Measurements from ENCODE around the gene TAX1BP1.
"Not testable (repeated sequence)": the region's sequence is repeated elsewhere in the genome, so short reads cannot be mapped to it uniquely, and the experiment has no call there.

TAX1BP1 gene

DNA sequence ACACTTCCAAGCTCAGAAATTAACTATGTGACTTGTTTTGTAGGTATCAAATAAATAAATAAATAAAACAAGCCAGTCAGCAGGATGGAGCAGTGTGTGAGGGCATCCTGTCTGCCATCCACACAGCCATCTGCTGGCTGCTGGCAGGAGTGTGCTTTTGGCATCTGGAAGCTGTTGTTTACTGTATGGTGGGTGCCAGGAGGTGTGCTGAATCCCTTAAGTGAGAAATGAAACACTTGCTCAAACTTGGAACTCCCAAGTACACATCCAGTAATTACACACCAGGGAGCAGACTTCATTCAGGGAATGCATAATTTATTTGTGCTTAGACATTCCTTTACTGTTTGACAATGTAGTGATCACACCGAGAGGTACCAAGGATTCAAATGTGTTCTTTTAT, 16.9 kb upstream of the TAX1BP1 start:
- no peak for DNase-seq
- H3K27me3 Mint-ChIP-seq, result peaks cover 2% of the 10 kb centered on the region
- no peaks in the 10 kb centered on the region for H3K36me3 Mint-ChIP-seq (ENCODE audit: low read depth)
- no peak overlapping the region for H3K4me3 Mint-ChIP-seq
- no peaks in the 10 kb centered on the region for H3K9me3 Mint-ChIP-seq
- H3K4me1 Mint-ChIP-seq, result no peaks in the 10 kb centered on the region
- ATAC-seq, result no peak
- no peak overlapping the region for H3K27ac Mint-ChIP-seq

DNA sequence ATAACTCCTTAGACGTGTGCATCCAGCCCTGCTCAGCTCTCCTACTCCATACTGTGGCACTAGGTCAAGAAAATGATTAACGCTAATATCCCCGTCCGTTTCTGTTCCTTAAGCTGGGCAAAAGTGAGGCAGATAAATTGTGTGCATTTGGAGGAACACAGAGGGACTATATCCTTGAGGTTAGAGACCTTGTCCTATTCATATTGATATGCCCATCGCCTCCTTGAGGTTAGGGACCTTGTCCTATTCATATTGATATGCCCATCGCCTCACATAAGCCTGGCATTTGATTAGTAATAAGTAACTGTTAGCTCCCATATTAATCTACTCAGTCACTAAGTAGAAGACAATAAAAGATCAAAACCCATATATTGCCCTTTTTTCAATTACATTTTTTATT, 12.9 kb upstream of the TAX1BP1 start:
- no peak overlapping the region for H3K4me3 Mint-ChIP-seq
- H3K4me1 Mint-ChIP-seq, result no peaks in the 10 kb centered on the region
- ATAC-seq (no peak), DNase-seq (no peak)
- no peaks in the 10 kb centered on the region for H3K9me3 Mint-ChIP-seq
- no peak overlapping the region for H3K27ac Mint-ChIP-seq
- no peaks in the 10 kb centered on the region for H3K27me3 Mint-ChIP-seq
- no peaks in the 10 kb centered on the region for H3K36me3 Mint-ChIP-seq (ENCODE audit: low read depth)

DNA sequence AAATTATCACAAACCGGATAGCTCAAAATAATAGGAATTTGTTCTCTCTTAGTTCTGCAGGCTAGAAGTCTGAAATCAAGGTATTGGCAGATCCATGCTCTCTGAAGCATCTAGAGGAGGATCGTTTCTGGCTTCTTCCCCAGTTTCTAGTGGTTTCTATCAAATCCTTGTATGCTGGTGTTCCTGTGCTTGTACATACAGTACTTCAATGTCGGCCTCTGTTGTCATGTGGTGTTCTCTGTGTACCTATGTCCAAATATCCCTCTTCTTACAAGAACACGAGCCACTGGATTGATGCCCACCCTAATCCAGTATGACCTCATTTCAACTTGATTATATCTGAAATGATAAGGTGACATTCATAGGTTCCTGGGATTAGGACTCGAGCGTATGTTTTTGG, 9.8 kb upstream of the TAX1BP1 start:
- Mint-ChIP-seq H3K9me3 (no peaks in the 10 kb centered on the region), H3K27me3 (no peaks in the 10 kb centered on the region), H3K4me3 (no peak overlapping the region), H3K27ac (no peak overlapping the region), H3K36me3 (ENCODE audit: low read depth) (no peaks in the 10 kb centered on the region), H3K4me1 (no peaks in the 10 kb centered on the region)
- no peak for ATAC-seq
- no peak for DNase-seq

DNA sequence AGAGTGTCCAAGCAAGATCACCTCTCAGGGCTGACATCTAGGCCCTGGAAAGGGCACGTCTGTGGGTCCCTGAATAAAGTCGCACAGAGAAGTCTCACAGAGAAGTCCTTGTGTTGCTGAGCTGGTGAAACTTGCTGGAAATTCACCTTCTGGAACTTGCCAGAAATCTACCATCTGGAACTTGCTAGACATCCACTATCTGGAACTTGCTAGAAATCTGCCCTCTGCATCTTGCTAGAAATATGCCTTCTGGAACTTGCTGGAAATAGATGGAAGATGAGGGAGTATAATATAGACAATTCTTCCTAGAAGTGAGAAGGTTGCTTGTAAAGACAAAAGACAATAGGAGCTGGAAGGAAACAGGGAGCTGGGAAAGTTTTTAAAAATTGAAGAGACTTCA, 5.4 kb upstream of the TAX1BP1 start:
- H3K4me3 Mint-ChIP-seq, result no peak overlapping the region
- no peak for DNase-seq
- no peak for ATAC-seq
- H3K4me1 Mint-ChIP-seq, result peaks cover 7% of the 10 kb centered on the region
- H3K9me3 Mint-ChIP-seq, result no peaks in the 10 kb centered on the region
- H3K27ac Mint-ChIP-seq, result no peak overlapping the region
- H3K36me3 Mint-ChIP-seq (ENCODE audit: low read depth), result no peaks in the 10 kb centered on the region
- H3K27me3 Mint-ChIP-seq, result no peaks in the 10 kb centered on the region

DNA sequence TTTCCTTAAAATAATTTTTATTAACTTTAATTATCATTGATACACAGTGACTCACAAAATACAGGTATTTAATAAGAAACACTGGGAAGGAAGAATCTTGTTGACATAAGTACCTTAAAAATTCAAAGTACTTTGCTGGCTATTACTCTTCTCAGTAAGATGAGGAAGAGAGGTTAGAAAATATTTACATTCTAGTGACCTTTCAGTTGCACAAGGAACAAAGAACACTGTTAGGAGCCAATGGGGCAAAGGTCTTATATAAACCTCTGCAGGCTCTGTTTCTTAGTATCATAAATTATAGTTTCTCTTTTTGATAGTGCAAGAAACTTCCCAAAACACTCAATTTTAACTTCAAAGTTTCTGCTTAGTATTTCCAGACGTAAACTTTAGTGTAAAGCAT, 4.8 kb upstream of the TAX1BP1 start:
- no peak overlapping the region for H3K27ac Mint-ChIP-seq
- H3K4me1 Mint-ChIP-seq, result peaks cover 7% of the 10 kb centered on the region
- DNase-seq (no peak), ATAC-seq (no peak)
- no peak overlapping the region for H3K4me3 Mint-ChIP-seq
- no peaks in the 10 kb centered on the region for H3K27me3 Mint-ChIP-seq
- H3K9me3 Mint-ChIP-seq, result no peaks in the 10 kb centered on the region
- H3K36me3 Mint-ChIP-seq (ENCODE audit: low read depth), result no peaks in the 10 kb centered on the region

DNA sequence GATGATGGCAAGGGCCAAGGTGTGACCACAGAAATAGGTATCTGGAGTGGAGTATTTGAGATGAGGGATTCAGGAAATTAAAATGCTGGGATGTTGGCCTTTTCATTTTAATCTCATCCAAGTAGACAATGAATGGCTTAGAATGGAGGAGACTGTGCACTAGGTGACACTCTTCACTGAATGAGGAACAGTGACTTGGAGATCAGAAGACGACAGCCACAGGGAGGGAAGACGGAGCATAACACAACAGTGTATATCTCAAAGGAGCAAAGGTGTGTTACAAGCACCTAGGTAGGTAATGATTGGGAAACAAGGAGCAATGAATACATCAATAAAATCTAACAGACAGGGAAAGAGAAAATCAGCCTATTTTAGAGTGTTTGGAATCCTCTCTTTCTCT, 4.1 kb upstream of the TAX1BP1 start:
- H3K9me3 Mint-ChIP-seq, result no peaks in the 10 kb centered on the region
- no peak for ATAC-seq
- H3K36me3 Mint-ChIP-seq (ENCODE audit: low read depth), result peaks cover 4% of the 10 kb centered on the region
- H3K4me3 Mint-ChIP-seq, result no peak overlapping the region
- peaks cover 9% of the 10 kb centered on the region for H3K4me1 Mint-ChIP-seq
- no peaks in the 10 kb centered on the region for H3K27me3 Mint-ChIP-seq
- no peak overlapping the region for H3K27ac Mint-ChIP-seq
- no peak for DNase-seq

DNA sequence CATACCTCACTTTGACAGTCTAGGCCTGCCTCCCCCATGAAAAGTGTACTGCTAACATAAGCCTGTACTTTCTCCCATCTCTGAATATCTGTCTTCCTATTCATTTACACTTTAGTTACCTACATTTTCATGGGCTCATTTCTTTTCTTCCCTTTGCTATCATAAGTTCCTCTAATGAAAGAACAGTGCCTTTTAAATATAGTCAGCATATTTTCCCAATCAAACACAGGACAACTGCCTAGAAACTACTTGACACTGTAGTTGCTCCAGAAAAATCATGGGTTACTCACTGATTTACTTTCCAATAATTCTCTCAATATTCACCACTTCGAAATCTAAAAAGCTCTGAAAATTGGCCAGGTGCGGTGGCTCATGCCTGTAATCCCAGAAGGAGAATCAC, 2.8 kb upstream of the TAX1BP1 start:
- ATAC-seq (no peak), DNase-seq (no peak)
- no peak overlapping the region for H3K4me3 Mint-ChIP-seq
- no peaks in the 10 kb centered on the region for H3K27me3 Mint-ChIP-seq
- peaks cover 6% of the 10 kb centered on the region for H3K36me3 Mint-ChIP-seq (ENCODE audit: low read depth)
- no peak overlapping the region for H3K27ac Mint-ChIP-seq
- peaks cover 22% of the 10 kb centered on the region for H3K4me1 Mint-ChIP-seq
- no peaks in the 10 kb centered on the region for H3K9me3 Mint-ChIP-seq

DNA sequence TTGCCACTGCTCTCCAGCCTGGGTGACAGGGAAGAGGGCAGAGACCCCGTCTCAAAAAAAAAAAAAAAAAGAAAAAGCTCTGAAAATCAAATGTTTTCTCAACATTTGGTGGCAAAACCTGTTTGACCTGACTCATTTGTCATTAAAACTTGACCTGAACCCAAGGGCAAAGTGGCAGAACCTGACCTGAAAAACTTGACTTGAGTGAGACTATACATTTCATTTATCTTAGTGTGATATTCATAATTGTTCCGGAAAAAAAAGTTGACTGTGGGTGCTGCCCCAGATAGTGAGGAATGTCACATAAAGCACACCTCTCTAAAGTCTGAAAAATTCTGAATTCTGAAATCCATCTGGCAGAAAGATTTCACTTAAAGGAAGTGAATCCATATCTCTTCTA, 2.3 kb upstream of the TAX1BP1 start:
- no peak for ATAC-seq
- no peaks in the 10 kb centered on the region for H3K27me3 Mint-ChIP-seq

DNA sequence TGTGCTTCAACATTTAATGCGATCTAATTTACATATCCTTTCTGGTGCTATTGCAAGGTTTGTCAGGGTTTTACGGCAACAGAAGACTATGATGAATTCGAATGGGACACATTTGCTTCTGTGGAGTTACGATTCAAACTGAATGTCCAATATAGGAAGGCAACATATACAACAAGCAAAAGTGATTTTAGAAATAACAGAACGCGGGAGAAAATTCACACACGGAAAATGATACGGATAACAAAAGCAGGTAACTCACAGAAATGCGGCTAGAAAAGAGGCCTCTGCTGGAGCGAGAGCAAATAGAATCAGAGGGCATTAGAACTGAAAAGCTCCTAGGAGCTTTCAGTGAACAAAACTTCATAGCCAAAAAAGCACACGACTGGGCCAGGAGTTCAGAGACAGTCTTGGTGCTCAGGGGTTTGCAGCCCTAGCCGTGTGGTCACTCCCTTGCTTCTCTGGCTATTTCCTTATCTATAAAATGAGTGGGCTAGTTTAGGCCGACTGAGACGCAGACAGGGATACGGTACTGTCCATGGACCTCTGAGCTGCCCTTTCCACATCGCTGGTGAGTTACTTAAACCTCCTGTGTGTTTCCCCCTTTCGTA, 557 bp upstream of the TAX1BP1 start:
- peak; percentile 18 for ATAC-seq
- H3K27ac Mint-ChIP-seq, result peak overlapping the region; percentile 96
- peaks cover 6% of the 10 kb centered on the region for H3K36me3 Mint-ChIP-seq (ENCODE audit: low read depth)

More for the DNA sequence above, 2.3 kb upstream of the TAX1BP1 start:
- Mint-ChIP-seq H3K9me3 (no peaks in the 10 kb centered on the region), H3K36me3 (ENCODE audit: low read depth) (peaks cover 6% of the 10 kb centered on the region), H3K4me1 (peaks cover 27% of the 10 kb centered on the region), H3K27ac (no peak overlapping the region), H3K4me3 (no peak overlapping the region)
- DNase-seq, result no peak

DNA sequence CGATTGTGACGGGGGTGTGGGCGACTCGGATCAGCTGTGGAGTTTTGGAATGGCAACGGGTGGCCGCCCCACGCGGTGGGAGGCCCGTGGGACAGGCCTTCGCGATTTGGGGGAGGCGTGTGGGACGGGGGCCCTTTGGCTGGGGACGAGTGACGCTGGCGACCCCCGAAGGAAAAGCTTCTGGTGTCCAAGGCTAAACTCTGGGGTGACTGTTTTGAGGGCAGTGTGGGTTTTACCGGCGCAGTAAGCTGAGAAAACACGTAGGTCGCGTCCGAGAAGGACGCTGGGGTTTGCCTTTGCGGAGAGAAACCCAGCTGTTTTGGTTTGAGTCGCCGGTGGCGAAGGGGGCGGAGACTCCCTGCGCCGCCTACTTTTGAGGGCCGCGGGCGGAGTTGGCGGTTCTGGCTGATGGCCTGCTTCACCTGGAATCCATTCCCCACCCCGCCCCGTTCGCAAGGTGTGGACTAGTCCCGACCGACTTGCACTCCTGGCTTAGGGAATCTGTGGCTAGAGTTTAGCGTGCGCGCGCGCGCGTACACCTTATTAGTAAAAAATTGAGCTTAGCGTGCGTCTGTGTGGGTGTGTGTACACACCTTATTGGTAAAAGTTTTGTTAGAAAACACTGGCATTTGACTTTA, 606 bp downstream of the TAX1BP1 start:
- peak overlapping the region; percentile 90 for H3K4me3 Mint-ChIP-seq
- peak; percentile 67 for ATAC-seq
- H3K9me3 Mint-ChIP-seq, result no peaks in the 10 kb centered on the region
- H3K4me1 Mint-ChIP-seq, result peaks cover 43% of the 10 kb centered on the region
- peaks cover 8% of the 10 kb centered on the region for H3K36me3 Mint-ChIP-seq (ENCODE audit: low read depth)
- H3K27ac Mint-ChIP-seq, result peak overlapping the region; percentile 96
- no peaks in the 10 kb centered on the region for H3K27me3 Mint-ChIP-seq
- peak; percentile 87 for DNase-seq

More for the DNA sequence above, 557 bp upstream of the TAX1BP1 start:
- peaks cover 36% of the 10 kb centered on the region for H3K4me1 Mint-ChIP-seq
- no peaks in the 10 kb centered on the region for H3K9me3 Mint-ChIP-seq
- no peaks in the 10 kb centered on the region for H3K27me3 Mint-ChIP-seq
- no peak for DNase-seq
- peak overlapping the region; percentile 90 for H3K4me3 Mint-ChIP-seq

DNA sequence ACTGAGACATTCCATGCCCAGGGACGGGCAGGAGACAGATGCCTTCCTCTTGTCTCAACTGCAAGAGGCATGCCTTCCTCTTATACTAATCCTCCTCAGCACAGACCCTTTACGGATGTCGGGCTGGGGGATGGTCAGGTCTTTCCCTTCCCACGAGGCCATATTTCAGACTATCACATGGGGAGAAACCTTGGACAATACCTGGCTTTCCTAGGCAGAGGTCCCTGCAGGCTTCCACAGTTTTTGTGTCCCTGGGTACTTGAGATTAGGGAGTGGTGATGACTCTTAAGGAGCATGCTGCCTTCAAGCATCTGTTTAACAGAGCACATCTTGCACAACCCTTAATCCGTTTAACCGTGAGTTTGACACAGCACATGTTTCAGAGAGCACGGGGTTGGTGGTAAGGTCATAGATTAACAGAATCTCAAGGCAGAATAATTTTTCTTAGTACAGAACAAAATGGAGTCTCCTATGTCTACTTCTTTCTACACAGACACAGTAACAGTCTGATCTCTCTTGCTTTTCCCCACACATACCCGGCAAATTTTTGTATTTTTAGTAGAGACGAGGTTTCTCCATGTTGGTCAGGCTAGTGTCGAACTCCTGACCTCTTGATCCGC, 2.2 kb downstream of the TAX1BP1 start:
- not testable (repeated sequence) for H3K36me3 Mint-ChIP-seq (ENCODE audit: low read depth); H3K9me3 Mint-ChIP-seq; DNase-seq; ATAC-seq; H3K27me3 Mint-ChIP-seq; H3K27ac Mint-ChIP-seq
- peak overlapping the region; percentile 90 for H3K4me3 Mint-ChIP-seq
- H3K4me1 Mint-ChIP-seq, result peaks cover 54% of the 10 kb centered on the region

DNA sequence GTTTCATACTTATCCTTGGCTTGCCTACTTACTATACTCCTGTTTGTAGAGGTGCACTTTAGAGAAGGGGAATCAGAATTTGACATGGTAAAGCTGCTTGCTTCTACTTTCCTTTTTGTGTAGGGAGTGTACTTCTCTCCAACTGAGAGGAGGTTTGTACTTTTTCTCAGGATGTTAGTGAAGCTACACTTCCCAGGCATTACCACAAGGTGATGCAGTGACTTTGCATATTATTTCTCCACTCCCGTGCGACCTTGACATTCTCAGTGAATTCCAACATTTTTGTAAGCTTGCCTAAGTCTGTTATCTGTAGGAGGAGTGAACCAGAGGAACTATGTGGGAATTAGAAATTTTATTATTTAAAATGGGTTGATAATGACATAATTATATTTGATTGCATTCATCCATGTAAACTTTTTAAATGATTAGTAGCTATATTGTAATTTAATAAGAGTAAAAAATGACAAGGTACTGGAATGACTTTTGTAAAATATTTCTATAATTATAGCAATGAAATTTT, 5.2 kb downstream of the TAX1BP1 start:
- Mint-ChIP-seq H3K27ac (no peak overlapping the region), H3K4me1 (peaks cover 53% of the 10 kb centered on the region), H3K27me3 (no peaks in the 10 kb centered on the region), H3K9me3 (no peaks in the 10 kb centered on the region), H3K36me3 (ENCODE audit: low read depth) (peaks cover 20% of the 10 kb centered on the region), H3K4me3 (no peak overlapping the region)
- ATAC-seq, result no peak
- DNase-seq, result no peak

DNA sequence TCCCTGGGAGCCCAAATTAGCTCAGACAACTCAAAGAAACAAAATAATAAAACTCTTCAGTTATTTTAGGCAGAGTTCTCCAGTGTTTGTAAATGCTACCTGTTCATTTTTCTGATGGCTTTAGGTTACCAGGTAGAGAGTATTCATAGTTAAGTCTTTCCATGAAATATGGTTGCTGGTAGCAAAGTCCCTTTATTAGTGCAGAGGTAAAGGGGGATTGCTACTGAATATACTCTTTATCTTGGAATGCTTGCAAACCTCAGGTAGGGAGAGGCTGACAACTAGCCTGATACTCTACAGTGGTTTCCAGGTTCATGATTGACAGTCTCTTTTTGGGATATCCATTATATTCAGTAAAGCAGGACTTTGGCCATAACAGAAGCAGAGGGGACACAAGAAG, 6.5 kb downstream of the TAX1BP1 start:
- ATAC-seq (no peak), DNase-seq (no peak)
- peaks cover 44% of the 10 kb centered on the region for H3K4me1 Mint-ChIP-seq
- no peak overlapping the region for H3K27ac Mint-ChIP-seq
- no peaks in the 10 kb centered on the region for H3K9me3 Mint-ChIP-seq
- H3K36me3 Mint-ChIP-seq (ENCODE audit: low read depth), result peaks cover 17% of the 10 kb centered on the region
- H3K27me3 Mint-ChIP-seq, result no peaks in the 10 kb centered on the region
- no peak overlapping the region for H3K4me3 Mint-ChIP-seq

DNA sequence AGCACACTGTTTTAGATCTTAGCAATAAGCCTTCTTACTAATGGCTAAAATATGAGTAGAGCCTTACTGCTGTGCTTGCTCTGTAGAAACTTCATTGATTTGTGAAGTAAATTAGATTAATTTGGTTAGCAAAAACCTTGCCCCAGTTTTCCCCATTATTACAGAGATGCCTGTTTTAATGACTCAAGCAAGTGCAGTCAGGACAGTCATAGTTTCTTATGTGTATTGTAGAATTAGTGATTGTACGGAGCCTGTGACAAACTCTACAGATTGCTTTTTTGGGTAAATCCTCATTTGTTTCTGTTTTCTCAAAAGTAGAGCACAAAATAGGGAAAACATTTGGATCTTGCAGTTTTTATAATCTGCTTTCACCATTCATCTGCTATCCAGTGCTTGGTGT, 7.0 kb downstream of the TAX1BP1 start:
- H3K36me3 Mint-ChIP-seq (ENCODE audit: low read depth), result peaks cover 20% of the 10 kb centered on the region
- no peak overlapping the region for H3K27ac Mint-ChIP-seq
- no peaks in the 10 kb centered on the region for H3K27me3 Mint-ChIP-seq
- H3K4me1 Mint-ChIP-seq, result peaks cover 39% of the 10 kb centered on the region
- no peaks in the 10 kb centered on the region for H3K9me3 Mint-ChIP-seq
- no peak overlapping the region for H3K4me3 Mint-ChIP-seq
- no peak for DNase-seq
- peak; percentile 28 for ATAC-seq

Measured in activated naive CD8-positive, alpha-beta T cell treated with anti-CD3 and anti-CD28 coated beads, Interleukin-2, amount 50 U/mL, for 24 hours (primary cell).